ENCODE data around the gene NUB1.

Gene NUB1

DNA sequence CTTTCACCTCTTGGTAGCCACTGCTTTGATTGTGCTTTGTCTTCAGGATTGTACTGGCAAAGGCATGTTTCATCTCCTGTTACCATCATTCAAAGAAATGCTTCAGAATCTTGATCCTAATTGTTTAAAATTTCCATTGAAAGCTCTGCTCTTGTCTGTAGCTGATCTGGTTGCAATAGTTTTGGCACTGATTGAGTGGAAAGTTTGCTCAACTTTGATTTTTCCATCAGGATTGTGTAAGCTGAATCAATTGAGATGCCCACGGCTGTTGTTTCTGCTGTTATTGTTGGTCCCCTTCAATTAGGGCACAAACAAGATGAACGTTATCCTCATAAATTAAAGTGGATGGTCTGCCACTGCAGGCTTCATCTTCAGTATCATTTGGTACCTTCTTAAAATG is 14.6 kb upstream of the NUB1 start:
- no peak for DNase-seq (ENCODE audit: low read depth, low spot score)
- CTCF ChIA-PET: interaction anchor here (1.0 to 6.1 kb wide), 5 partner anchors 11 to 432 kb away, joined by 3 to 104 read pairs (median 10); no protein-coding TSS in a partner anchor
- no peak for TF ChIP-seq CTCF (IDR thresholded peaks at IDR 0.05; ENCODE audit: insufficient read depth, low read length, missing control alignments)
- POLR2A ChIA-PET: no interaction called here
- no peak overlapping the region for H3K4me3 ChIP-seq (ENCODE audit: low read depth, low read length)

DNA sequence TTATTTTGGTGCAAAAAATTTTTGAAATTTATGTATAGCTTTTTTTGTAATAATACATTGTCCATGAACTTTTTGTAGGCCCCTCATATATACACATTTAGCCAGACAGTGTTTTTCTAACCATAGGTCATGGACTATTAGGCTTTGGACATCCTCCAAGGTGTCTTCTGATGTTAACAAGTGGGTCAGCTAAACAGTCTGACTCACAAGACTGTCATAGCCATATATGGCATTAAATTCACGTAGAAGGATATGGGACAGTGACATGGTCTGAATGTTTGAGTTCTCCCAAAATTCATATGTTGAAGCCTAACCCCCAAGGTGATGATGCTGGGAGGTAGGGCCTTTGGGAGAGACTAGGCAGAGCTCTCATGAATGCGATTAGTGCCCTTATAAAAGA is 14.0 kb upstream of the NUB1 start:
- ChIA-PET POLR2A (no interaction called here), CTCF (interaction anchor here (1.0 to 6.1 kb wide), 7 partner anchors 11 to 432 kb away, joined by 3 to 104 read pairs (median 4); no protein-coding TSS in a partner anchor)
- TF ChIP-seq CTCF (IDR thresholded peaks at IDR 0.05; ENCODE audit: insufficient read depth, low read length, missing control alignments): no peak
- no peak for DNase-seq (ENCODE audit: low read depth, low spot score)
- no peak overlapping the region for H3K4me3 ChIP-seq (ENCODE audit: low read depth, low read length)

DNA sequence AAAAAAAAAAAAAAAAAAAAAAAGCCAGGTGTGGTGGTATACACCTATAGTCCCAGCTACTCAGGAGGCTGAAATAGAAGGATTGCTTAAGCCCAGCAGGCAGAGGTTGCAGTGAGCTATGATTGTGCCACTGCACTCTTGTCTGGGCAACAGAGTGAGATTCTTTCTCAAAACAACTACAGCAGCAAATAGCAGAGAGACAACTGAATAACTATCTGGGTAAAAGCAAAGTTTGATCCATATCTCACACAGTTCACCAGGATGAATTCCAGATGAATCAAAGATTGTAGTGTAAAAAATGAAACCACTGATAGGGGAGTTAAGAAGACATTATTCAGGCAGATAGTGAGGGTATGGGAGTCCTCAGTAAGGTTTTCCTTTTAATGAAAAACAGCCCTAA is 11.4 kb upstream of the NUB1 start:
- no peak for TF ChIP-seq CTCF (IDR thresholded peaks at IDR 0.05; ENCODE audit: insufficient read depth, low read length, missing control alignments)
- H3K4me3 ChIP-seq (ENCODE audit: low read depth, low read length): no peak overlapping the region
- CTCF ChIA-PET: interaction anchor here (1.2 to 1.5 kb wide), 5 partner anchors 11 to 429 kb away, joined by 3 to 12 read pairs (median 3); partner anchors contain the start of gene NUB1
- DNase-seq (ENCODE audit: low read depth, low spot score): no peak
- POLR2A ChIA-PET: no interaction called here

DNA sequence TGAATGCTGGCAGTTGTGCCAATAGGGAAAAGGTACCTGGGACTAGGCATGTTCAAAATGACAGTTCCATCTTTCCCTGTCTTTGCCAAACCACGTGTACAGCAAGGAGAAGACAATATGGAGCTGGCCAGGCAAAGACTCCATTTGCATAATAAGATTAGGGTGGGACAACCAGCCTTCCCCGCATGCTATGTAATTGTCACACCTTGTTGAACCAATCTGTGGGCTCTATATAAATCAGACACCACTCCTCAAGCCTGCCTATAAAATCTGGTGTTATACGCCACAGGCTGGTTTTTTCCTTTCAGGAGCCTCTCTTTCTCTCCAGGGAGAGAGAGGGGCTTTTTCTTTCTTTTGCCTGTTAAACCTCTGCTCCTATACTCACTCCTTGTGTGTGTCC is 11.0 kb upstream of the NUB1 start:
- ChIA-PET CTCF (interaction anchor here (1.0 to 1.8 kb wide), 9 partner anchors 9 to 429 kb away, joined by 3 to 12 read pairs (median 3); partner anchors contain the start of gene NUB1), POLR2A (no interaction called here)
- TF ChIP-seq CTCF (IDR thresholded peaks at IDR 0.05; ENCODE audit: insufficient read depth, low read length, missing control alignments): no peak
- DNase-seq (ENCODE audit: low read depth, low spot score): no peak
- H3K4me3 ChIP-seq (ENCODE audit: low read depth, low read length): no peak overlapping the region

- POLR2A ChIA-PET: no interaction called here
- H3K4me3 ChIP-seq (ENCODE audit: low read depth, low read length): no peak overlapping the region
- no peak for DNase-seq (ENCODE audit: low read depth, low spot score)
- TF ChIP-seq CTCF (IDR thresholded peaks at IDR 0.05; ENCODE audit: insufficient read depth, low read length, missing control alignments): no peak
- CTCF ChIA-PET: interaction anchor here (0.8 to 3.0 kb wide), 4 partner anchors 14 to 25 kb away, joined by 3 to 18 read pairs (median 3); no protein-coding TSS in a partner anchor
Measured at GRCh38 chr7:151334628-151335027, 7.0 kb upstream of the NUB1 start.

- ChIA-PET POLR2A (no interaction called here), CTCF (interaction anchor here (0.8 to 1.0 kb wide), 2 partner anchors 32 to 291 kb away, joined by 3 read pairs; no protein-coding TSS in a partner anchor)
- no peak for DNase-seq (ENCODE audit: low read depth, low spot score)
- no peak overlapping the region for H3K4me3 ChIP-seq (ENCODE audit: low read depth, low read length)
- TF ChIP-seq CTCF (IDR thresholded peaks at IDR 0.05; ENCODE audit: insufficient read depth, low read length, missing control alignments): no peak
Measured at GRCh38 chr7:151336027-151336708, 5.4 kb upstream of the NUB1 start.
